NT2/D1 (cell line): ENCODE results near the gene CCDC142.

Experiments used
- YY1 ChIP-seq: IDR thresholded peaks from 2 replicates; pipeline ENCODE4 v1.6.1; 2011; ENCODE audit not compliant: insufficient read length, insufficient read depth
- ZNF274 ChIP-seq: IDR thresholded peaks from 2 replicates; pipeline ENCODE4 v1.6.1; 2011; ENCODE audit warnings: mild to moderate bottlenecking, low read depth, low read length

GRCh38 chr2:74430502-74430901 lies 52.3 kb downstream of the CCDC142 start:
- no peak for TF ChIP-seq ZNF274
- no peak for TF ChIP-seq YY1
